GM12891 (cell line): ENCODE measurements around the gene DNAH3.

Experiments
- POLR2A ChIP-seq: IDR thresholded peaks from 2 replicates; pipeline ENCODE4 v1.6.1; 2011; ENCODE audit warnings: low read depth, low read length, control low read depth
- POLR2AphosphoS5 ChIP-seq: IDR thresholded peaks from 2 replicates; pipeline ENCODE4 v1.6.1; 2011; ENCODE audit warnings: low read depth, low read length, control low read depth
- SPI1 ChIP-seq: IDR thresholded peaks from 2 replicates; pipeline ENCODE4 v1.6.1; 2011; ENCODE audit warnings: low read depth, low read length, control low read depth
- TAF1 ChIP-seq: IDR thresholded peaks from 2 replicates; pipeline ENCODE4 v1.6.1; 2011; ENCODE audit warnings: low read depth, low read length, control low read depth

DNA sequence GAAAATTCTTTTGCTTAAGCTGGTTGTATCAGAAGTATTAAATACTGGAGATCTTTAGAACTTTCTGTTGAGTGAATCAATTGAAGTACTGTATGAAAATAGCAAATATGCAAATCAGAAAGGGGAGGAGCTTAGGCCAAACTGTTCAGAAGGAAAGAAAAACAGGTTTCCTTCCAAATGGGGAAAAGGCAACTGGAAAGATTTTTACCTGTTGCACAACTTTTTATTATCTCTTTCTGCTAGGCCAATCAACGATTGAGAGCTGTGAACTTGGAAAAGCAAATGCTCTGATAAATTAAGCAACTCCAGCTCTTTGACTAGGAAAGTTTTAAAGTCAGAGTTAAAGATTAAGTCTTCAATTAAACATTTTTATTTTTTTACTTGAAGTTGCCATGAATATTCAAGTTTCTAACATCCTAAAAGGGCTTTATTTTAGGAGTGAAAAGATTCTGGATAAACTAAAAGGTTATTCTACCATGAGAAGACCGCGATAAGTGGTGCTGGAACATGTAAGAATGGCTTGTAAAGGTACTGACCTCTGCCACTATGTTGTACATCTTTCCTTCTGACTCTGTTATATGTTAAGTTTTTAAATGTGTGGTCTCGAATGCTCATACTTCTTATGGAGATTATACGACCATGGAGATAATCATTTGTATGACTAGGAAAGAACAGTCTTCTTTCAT, 266.9 kb downstream of the DNAH3 start:
- TF ChIP-seq POLR2AphosphoS5 (no peak), POLR2A (no peak), TAF1 (no peak), SPI1 (no peak)
